GM18519 (cell line): ENCODE data around the gene TMPRSS9.
"Not testable (repeated sequence)": the region's sequence is repeated elsewhere in the genome, so short reads cannot be mapped to it uniquely, and the experiment has no call there.

Experiments
- ATAC-seq: cut with Tn5 transposase; IDR thresholded peaks from one replicate; pipeline ENCODE4 v1.9.1; 2021; ENCODE audit warnings: mild to moderate bottlenecking, moderate library complexity; ENCODE audit not compliant: unreplicated experiment, low FRiP score

The TMPRSS9 gene

DNA sequence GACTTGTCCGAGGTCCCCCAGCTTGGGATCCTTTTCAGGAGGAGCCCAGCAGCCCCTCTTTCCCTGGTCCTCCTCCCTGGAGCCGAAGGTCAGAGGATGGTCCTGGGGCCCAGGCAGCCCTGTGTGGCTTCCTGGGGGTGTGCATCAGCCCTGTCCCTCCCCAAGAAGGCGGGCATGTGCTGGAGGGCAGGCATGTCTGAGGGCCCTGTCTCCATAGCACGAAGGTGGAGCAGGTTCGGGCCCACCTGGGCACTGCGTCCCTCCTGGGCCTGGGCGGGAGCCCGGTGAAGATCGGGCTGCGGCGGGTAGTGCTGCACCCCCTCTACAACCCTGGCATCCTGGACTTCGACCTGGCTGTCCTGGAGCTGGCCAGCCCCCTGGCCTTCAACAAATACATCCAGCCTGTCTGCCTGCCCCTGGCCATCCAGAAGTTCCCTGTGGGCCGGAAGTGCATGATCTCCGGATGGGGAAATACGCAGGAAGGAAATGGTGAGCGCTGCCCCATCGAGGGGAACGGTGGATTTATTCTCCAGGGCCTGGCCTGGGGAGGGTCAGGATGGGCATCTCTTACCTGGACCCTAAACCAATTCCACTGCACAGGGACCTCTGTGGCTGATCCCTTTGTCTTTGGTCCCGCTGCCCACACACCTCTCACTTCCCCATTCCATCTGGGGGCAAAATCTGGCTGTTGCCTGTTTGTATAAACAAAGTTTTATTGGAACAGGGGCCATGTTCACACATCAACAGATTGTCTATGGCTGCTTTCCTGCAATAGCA lies 56.4 kb downstream of the TMPRSS9 start:
- ATAC-seq = no peak

DNA sequence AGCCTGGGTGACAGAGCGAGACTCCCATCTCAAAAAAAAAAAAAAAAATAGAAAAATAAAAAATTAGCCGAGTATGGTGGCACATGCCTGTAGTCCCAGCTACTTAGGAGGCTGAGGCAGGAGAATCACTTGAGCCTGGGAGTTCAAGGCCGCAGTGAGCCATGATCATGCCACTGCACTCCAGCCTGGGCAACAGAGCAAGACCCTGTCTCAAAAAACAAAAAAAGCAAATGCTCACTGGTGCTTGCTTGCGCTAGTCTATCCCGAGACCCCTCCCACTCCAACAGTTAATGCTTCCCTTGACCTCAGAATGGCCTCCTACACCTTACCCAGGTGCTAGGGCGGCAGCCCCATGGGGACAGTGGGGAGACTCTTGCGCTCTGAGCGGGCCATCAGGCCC lies 57.4 kb downstream of the TMPRSS9 start:
- ATAC-seq = not testable (repeated sequence)

DNA sequence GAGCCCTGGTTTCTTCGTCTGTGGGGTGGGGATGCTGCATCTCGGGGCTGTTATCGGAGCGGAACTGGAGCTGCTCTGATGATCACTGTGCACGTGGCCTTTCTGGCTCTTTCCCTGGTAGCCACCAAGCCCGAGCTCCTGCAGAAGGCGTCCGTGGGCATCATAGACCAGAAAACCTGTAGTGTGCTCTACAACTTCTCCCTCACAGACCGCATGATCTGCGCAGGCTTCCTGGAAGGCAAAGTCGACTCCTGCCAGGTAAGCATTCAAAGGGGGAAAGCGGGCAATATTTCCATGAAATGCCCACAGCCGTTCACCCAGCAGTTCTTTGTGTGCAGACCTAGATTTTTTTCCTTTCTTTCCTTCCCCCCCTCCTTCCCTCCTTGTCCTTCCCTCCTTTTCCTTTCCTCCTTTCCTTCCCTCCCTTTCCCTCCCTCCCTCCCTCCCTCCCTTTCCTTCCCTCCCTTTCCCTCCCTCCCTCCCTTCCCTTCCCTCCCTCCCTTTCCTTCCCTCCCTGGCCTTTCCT lies 57.9 kb downstream of the TMPRSS9 start:
- no peak for ATAC-seq

DNA sequence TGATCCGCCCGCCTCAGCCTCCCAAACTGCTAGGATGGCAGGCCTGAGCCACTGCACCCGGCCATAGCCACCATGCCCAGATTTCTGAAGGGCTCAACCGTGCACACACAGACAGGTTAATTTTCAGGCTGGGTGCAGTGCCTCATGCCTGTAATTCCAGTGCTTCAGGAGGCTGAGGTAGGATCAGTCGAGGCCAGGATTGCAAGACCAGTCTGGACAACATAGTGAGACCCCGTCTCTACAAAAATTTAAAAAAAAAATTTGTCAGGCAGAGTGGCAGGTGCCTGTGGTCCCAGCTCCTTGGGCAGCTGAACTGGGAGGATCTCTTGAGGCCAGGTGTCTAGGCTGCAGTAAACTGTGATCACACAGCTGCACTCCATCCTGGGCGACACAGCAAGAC lies 59.7 kb downstream of the TMPRSS9 start:
- no peak for ATAC-seq

DNA sequence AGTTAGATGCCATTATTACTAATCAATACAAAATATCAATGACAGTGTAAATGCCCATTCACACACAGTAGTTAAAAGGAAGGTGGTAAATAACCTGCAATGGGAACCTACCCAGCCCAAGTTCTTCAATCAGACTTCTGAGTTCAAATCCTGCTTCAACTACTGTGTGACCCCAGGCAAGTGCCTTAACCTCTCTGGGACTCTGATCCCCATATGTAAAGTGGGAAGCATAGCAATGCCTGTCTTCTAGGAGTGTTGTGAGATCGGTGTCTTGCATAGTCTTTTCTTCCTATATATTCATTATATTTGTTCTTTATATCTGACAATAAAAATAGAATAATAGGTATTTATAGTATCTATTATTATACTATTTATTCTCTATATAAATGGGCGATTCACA lies 60.4 kb downstream of the TMPRSS9 start:
- ATAC-seq = no peak

DNA sequence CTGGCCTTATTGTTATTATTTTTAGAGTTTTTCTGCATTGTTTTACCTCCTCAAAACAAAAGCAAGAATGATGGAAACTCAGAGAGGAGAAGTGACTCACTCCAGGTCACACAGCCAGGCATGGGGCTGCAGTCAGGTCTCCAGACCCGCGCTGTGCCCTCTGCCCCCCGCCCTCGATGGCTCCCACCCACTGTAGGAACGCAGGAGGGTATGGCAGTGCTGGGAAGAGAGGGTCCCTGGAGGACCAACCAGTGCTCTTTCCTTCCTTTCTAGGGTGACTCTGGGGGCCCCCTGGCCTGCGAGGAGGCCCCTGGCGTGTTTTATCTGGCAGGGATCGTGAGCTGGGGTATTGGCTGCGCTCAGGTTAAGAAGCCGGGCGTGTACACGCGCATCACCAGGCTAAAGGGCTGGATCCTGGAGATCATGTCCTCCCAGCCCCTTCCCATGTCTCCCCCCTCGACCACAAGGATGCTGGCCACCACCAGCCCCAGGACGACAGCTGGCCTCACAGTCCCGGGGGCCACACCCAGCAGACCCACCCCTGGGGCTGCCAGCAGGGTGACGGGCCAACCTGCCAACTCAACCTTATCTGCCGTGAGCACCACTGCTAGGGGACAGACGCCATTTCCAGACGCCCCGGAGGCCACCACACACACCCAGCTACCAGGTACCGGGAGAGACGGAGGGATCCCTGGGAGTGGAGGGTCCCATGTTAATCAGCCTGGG lies 61.7 kb downstream of the TMPRSS9 start:
- ATAC-seq = no peak

DNA sequence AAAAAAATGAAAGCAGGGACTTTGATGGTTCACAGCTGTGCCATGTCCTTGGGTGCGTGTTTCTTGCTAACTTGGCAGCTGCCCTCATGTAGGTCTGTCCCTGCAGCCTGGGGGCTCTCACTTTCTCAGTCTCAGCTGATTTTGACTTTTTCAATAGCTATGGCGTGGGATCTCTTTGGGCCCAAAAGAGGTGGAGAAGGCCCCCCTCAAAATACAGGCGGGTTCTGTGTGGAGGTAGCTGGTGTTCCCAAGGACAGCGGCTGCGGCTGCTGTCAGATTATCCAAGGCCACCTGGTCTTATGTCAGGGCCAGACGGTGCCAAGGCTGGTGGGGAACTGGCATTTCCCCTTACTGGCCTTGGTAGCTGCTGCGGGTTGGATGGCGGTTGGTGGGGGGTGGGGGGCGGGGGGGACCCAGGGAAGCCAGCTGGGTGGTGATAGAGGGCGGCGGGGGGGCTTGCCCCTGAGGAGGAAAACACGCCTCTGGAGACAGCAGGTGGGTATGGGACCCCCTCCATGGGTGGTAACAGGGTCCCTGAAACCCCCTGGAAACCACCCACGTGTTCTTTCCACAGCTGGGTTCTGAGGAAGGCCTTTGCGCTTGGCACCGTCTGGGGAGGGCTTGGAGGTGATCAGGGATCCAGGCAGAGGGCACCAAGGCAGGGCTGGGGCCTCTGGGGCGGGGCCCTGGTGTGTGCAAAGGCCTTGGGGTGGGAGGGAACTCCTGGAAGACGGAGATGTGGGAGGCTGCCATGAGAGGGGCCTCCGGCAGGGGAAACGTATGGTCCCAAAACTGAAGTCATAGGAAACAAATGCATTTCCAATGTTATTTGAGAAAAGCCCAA lies 63.2 kb downstream of the TMPRSS9 start:
- no peak for ATAC-seq

DNA sequence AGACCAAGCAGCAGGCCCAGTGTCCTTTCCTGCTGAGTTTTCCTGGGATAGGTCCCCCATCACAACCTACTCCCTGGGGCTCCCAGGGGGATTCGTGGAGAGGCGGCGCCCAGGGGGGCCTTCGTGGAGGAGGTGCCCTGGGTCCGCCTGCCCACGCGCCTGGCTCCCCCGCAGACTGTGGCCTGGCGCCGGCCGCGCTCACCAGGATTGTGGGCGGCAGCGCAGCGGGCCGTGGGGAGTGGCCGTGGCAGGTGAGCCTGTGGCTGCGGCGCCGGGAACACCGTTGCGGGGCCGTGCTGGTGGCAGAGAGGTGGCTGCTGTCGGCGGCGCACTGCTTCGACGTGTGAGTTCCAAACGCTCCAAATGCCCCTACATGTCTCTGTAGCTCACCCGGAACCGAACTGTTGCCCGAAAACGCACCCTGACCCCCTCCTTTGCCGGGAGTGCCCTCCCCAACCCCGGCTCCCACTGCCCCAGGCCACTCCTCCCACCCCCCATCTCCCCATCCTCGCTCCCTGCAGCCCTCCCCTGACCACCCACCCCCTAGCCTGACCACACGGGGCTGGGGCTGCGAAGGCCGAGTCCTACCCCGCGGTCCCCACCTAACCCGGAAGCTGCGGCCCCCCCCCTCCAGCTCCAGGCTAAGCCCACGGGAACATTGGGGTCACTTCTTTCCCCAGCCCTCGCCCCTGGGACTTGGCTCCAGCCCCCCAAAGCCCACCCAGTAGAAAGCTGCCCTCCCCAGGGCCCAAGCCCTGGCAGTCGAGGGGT lies 64.0 kb downstream of the TMPRSS9 start:
- no peak for ATAC-seq

DNA sequence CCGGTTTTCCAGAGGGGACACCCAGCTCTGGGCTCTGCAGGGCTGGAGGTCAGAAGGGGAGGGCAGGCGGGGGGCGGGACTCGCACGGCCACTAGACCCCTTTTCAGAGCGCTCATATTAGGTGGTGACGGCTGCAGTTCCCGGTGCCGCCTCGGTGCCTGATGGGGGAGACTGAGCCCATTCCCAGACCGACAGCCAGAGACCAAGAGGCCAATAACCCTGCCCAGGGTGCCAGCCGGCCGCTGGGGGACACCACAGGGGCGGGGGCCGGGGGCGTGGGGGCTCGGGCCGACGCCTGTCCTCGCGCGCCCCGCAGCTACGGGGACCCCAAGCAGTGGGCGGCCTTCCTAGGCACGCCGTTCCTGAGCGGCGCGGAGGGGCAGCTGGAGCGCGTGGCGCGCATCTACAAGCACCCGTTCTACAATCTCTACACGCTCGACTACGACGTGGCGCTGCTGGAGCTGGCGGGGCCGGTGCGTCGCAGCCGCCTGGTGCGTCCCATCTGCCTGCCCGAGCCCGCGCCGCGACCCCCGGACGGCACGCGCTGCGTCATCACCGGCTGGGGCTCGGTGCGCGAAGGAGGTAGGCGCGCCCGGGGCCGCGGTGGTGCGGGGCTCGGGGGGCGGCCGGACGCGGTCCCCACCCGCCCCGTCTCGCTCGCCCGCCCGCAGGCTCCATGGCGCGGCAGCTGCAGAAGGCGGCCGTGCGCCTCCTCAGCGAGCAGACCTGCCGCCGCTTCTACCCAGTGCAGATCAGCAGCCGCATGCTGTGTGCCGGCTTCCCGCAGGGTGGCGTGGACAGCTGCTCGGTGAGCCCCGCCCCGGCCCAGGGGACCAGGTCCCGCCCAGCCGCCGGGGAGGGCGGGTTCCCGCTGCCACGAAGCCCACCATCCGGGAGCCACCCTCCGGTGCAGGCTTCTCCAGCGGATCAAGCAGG lies 64.9 kb downstream of the TMPRSS9 start:
- no peak for ATAC-seq

DNA sequence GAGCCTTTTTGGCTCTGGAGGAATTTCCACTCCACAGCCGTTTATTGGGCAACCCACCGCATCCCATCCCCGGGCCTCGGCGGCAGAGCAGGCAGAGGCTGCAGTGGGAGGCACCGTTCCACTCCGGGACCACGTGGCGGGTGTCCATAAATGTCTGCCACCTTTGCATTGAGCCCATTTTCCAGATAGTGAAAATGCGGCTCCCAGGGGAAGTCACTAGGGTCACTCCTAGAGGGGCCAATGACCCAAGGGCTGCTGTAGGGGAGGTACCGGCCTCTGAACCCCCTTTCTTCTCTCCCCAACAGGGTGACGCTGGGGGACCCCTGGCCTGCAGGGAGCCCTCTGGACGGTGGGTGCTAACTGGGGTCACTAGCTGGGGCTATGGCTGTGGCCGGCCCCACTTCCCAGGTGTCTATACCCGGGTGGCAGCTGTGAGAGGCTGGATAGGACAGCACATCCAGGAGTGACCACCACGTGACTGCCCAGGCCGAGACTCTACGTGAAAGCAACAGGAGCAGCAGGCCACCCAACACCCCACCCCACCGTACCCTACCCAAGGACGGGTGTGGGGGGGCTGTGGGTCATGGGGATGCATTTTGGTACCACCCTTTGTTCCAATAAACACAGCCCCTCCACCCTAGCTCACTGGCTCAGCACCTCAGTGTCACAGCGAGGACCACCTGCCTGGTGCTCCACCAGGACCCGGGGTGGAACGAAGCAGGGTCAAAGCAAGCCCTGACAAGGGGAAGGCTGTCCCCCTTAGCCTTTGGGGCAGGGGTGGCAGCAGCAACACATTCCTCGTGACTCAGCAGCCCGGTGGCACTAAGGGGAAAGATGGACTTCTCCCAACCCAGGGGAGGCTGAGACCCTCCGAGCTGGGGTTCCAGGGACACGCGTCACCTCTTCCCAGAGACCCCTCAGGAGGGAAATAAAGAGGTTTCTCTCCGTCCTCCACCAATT lies 65.8 kb downstream of the TMPRSS9 start:
- no peak for ATAC-seq

DNA sequence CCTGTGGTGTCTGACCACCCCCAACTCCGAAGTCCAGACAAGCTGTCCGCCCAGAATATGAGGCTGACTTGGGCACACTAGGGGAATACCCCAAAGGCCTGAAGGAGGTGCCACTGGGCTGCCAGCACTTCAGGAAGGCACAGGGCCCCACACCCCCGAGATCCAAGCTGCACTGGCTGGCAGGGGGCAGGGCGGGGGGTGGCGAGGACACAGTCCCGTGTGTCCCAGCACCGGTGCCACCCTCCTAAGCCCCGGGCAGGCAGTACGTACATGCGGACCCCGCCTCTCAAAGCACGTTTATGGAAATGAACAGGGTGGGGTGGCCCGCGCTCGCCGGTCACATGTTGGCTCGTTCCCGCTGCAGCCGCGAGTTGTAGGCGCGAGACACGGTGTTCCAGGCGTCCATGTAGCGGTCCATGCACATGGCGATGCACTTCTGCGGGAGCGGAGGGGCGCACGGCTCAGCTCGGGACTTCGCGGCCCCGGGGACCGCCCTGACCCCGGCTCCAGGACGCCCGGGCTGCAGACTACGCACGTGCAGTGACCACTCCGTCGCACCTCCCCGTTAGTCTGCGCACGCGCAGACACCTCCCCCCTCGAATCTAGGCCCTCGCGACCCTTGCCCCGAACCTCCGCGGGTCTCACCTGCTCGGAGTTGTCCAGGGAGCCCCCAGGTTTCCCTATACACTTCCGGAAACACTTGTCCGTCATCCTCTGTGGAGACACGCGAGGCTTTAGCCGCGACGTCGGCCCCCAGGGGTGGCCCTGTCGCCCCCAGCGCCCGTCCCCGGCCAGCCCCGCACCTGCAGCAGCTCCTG lies 66.8 kb downstream of the TMPRSS9 start:
- no peak for ATAC-seq

DNA sequence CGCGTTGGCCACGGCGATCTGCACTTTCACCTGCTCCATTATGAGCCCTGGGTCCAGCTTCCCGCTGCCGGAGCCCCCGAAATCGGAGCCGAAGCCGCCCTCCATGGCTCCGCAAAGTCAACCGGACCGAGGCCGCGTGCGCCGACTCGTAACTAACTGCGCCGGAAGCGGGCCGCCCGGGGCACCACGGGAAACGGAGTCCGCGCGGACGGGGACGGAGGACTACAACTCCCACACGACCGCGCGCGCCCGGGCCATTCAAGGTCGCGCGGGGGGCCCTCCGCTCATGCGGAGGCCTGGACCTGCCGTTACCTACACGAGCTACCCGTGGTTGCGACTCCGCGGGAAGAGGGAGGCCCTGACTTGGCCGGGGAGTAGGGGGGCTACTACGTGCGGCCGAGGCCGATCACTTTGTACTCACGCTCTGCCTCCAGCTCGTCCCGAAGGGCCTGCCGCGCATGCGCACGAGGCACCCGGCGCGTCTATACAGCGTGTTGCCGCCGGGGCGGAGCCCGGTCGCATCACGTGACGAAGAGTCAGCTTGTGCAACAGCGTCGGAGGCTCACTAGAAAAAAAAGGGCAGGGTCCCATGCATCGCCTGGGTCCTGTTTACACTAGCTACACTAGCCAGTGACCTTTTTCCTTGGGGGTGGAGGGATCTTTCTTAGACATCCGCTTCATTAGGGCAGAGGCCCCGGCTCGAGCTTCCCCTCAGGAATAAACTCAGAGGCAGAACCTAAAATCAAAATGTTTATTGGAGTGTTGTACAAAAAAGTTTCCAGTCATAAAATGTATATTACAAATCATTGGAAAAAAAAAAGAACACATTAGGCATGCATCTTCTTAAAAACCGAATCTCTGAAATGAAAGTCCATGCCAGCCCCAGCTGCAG lies 67.6 kb downstream of the TMPRSS9 start, which contains the start of gene TIMM13:
TSS of gene TIMM13 (minus strand) at position 158 of the 892 bp plus-strand sequence. CDS start at position 105, 53 bp downstream.
- ATAC-seq = peak; percentile 44

DNA sequence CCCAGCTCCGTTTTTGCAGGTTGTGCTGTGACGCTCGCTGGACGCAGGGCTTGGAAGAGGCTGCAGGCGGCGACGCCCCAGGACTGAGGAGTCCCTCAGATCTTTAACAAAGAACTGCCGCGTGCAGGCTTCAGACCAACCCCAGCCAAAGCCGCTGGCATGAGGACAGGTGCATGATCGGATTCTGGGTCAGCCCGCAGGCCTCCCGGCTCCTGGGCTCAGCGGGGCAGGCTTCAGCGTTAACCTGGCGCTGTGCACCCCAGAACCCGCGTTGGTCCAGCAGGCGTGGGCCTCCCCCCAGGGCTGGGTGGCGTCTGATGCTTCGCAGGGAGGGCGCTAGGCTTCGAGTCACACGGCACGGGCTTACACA lies 68.2 kb downstream of the TMPRSS9 start:
- no peak for ATAC-seq

DNA sequence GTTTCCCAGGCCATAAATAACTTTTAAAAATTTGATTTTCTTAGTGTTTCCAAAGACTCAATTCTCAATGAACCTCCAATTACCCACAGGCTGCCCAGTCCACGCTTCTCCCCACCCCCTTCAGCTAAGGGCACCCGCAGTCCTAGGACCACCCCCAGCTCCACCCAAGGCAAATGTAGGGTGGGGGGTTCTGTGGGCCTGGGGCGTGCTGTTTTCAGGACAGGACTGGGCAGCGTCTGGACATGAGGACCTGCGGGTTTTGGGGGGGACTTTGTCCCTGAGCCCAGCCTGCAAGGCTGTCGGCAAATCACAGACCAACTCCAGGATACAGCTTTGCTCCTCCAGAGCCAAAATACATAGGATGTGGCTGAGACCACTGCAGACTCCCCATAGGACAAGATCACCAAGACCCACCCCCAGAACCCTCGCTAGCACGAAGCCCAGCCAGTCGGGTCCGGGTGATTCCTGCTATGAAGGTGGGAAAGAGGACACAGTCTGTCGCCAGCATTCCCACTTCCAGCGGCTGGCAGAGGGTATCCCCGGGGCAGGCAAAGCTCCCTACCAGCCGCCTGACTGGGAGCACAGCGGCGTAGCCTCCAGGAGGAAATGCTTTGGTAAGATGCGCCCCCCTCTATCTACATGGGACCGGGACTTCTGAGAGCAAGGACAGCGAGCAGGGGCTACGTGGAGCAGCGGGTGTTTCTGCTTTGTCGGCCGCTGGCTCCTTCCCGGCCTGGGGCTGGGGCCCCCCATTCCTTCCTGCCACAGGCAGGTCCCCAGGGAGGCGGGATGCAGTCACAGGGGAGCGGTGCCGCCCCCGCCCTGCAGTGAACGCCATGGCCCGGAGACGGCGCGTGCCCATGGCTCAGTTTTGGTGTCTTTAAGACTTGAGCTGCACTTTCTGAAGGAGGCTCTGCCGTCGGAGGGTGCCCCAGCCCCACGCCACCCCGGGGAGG lies 69.0 kb downstream of the TMPRSS9 start:
- ATAC-seq = no peak
